GM12874 (cell line): ENCODE results near the gene S1PR2.

Experiments used
- CTCF ChIP-seq: IDR thresholded peaks from 2 replicates; pipeline ENCODE4 v1.5.1; 2011; ENCODE audit warnings: low read depth, mild to moderate bottlenecking, control low read depth, low read length, moderate library complexity; ENCODE audit not compliant: insufficient read depth

Gene S1PR2

GRCh38 chr19:10214784-10215183 lies 16.3 kb downstream of the S1PR2 start:
- no peak for TF ChIP-seq CTCF

GRCh38 chr19:10211691-10212090 lies 19.4 kb downstream of the S1PR2 start:
- TF ChIP-seq CTCF: no peak

- no peak for TF ChIP-seq CTCF
These were observed 20.1 kb downstream of the S1PR2 start for GRCh38 chr19:10211061-10211460.

- TF ChIP-seq CTCF: no peak
These were observed 21.8 kb downstream of the S1PR2 start for GRCh38 chr19:10209315-10209714.

GRCh38 chr19:10207026-10207425 lies 24.1 kb downstream of the S1PR2 start:
- TF ChIP-seq CTCF: no peak

- TF ChIP-seq CTCF: no peak
These were observed 24.8 kb downstream of the S1PR2 start for GRCh38 chr19:10206226-10206885.

GRCh38 chr19:10205636-10206035 lies 25.5 kb downstream of the S1PR2 start:
- no peak for TF ChIP-seq CTCF
